Brain microvascular endothelial cell (primary cell): ENCODE results near the gene PPP1R13B.

Experiments used
- DNase-seq: peaks from one replicate; pipeline ENCODE4 v3.0.0-alpha.2; 2020
- H3K27ac ChIP-seq: fragments of 250-450 bp; sonication (Bioruptor Pico); 2 replicates; pipeline ENCODE4 v1.5.1; 2020; ENCODE audit warnings: mild to moderate bottlenecking, moderate library complexity
- H3K27me3 ChIP-seq: fragments of 250-450 bp; sonication (Bioruptor Pico); replicated peaks from 2 replicates; pipeline ENCODE4 v1.5.1; 2020; ENCODE audit warnings: mild to moderate bottlenecking
- H3K36me3 ChIP-seq: fragments of 250-450 bp; sonication (Bioruptor Pico); replicated peaks from 2 replicates; pipeline ENCODE4 v1.5.1; 2020; ENCODE audit warnings: mild to moderate bottlenecking
- H3K4me3 ChIP-seq: 2 replicates; pipeline ENCODE4 v1.5.1; 2011; ENCODE audit warnings: low read depth, mild to moderate bottlenecking, control low read depth, low read length, moderate library complexity
- CTCF ChIP-seq: IDR thresholded peaks from 2 replicates; pipeline ENCODE4 v1.5.1; 2011; ENCODE audit warnings: low read depth, mild to moderate bottlenecking, moderate library complexity, low read length, control low read depth, inconsistent platforms; ENCODE audit errors: missing control alignments
- in situ Hi-C: cut with HindIII; loops from 2 replicates; pipeline ENCODE4 v1.10.0; 2017; ENCODE audit warnings: low sequenced_read_pairs, low pct_ligation_motif_present

PPP1R13B gene

GRCh38 chr14:103817595-103817994 lies 29.8 kb downstream of the PPP1R13B start:
- TF ChIP-seq CTCF: no peak
- no peaks in the 10 kb centered on the region for H3K36me3 ChIP-seq
- in situ Hi-C loops: no loop called here
- no peak for DNase-seq
- no peaks in the 10 kb centered on the region for H3K27me3 ChIP-seq
- no peak overlapping the region for H3K27ac ChIP-seq
- H3K4me3 ChIP-seq: no peak overlapping the region

GRCh38 chr14:103816991-103817390 lies 30.4 kb downstream of the PPP1R13B start:
- Histone ChIP-seq H3K27ac (no peak overlapping the region), H3K27me3 (no peaks in the 10 kb centered on the region), H3K36me3 (no peaks in the 10 kb centered on the region), H3K4me3 (no peak overlapping the region)
- DNase-seq: no peak
- no peak for TF ChIP-seq CTCF
- in situ Hi-C loops: no loop called here

GRCh38 chr14:103815253-103815652 lies 32.1 kb downstream of the PPP1R13B start:
- TF ChIP-seq CTCF: no peak
- in situ Hi-C loops: no loop called here
- no peaks in the 10 kb centered on the region for H3K27me3 ChIP-seq
- DNase-seq: no peak
- H3K27ac ChIP-seq: no peak overlapping the region
- no peak overlapping the region for H3K4me3 ChIP-seq
- no peaks in the 10 kb centered on the region for H3K36me3 ChIP-seq

- no peak overlapping the region for H3K4me3 ChIP-seq
- H3K27ac ChIP-seq: no peak overlapping the region
- no peak for DNase-seq
- no peaks in the 10 kb centered on the region for H3K27me3 ChIP-seq
- no peak for TF ChIP-seq CTCF
- in situ Hi-C loops: no loop called here
- no peaks in the 10 kb centered on the region for H3K36me3 ChIP-seq
These were observed 36.2 kb downstream of the PPP1R13B start for GRCh38 chr14:103811189-103811588.

GRCh38 chr14:103808403-103809001 lies 38.9 kb downstream of the PPP1R13B start:
- no peaks in the 10 kb centered on the region for H3K36me3 ChIP-seq
- peak; percentile 90 for TF ChIP-seq CTCF

GRCh38 chr14:103806805-103807204 lies 40.6 kb downstream of the PPP1R13B start:
- Histone ChIP-seq H3K4me3 (no peak overlapping the region), H3K27ac (no peak overlapping the region), H3K36me3 (no peaks in the 10 kb centered on the region), H3K27me3 (no peaks in the 10 kb centered on the region)
- no peak for TF ChIP-seq CTCF
- DNase-seq: no peak
- in situ Hi-C loops: no loop called here

More at GRCh38 chr14:103808403-103809001, 38.9 kb downstream of the PPP1R13B start:
- Histone ChIP-seq H3K27ac (no peak overlapping the region), H3K4me3 (no peak overlapping the region), H3K27me3 (no peaks in the 10 kb centered on the region)
- in situ Hi-C loops: no loop called here
- DNase-seq: peak; percentile 38
